Measurements from ENCODE around the gene MTARC2.
"Not testable (repeated sequence)": the region's sequence is repeated elsewhere in the genome, so short reads cannot be mapped to it uniquely, and the experiment has no call there.

The MTARC2 gene

GRCh38 chr1:220708936-220709801, 39.0 kb upstream of the MTARC2 start:
- Histone ChIP-seq H3K36me3 (ENCODE audit: control insufficient read depth, insufficient read depth, low read length) (no peaks in the 10 kb centered on the region), H3K27me3 (replicated peaks; ENCODE audit: control insufficient read depth, insufficient read depth, low read length) (no peaks in the 10 kb centered on the region), H3K4me3 (replicated peaks; ENCODE audit: low read depth, low read length) (no peak overlapping the region)
- TF ChIP-seq, protein P1, sequence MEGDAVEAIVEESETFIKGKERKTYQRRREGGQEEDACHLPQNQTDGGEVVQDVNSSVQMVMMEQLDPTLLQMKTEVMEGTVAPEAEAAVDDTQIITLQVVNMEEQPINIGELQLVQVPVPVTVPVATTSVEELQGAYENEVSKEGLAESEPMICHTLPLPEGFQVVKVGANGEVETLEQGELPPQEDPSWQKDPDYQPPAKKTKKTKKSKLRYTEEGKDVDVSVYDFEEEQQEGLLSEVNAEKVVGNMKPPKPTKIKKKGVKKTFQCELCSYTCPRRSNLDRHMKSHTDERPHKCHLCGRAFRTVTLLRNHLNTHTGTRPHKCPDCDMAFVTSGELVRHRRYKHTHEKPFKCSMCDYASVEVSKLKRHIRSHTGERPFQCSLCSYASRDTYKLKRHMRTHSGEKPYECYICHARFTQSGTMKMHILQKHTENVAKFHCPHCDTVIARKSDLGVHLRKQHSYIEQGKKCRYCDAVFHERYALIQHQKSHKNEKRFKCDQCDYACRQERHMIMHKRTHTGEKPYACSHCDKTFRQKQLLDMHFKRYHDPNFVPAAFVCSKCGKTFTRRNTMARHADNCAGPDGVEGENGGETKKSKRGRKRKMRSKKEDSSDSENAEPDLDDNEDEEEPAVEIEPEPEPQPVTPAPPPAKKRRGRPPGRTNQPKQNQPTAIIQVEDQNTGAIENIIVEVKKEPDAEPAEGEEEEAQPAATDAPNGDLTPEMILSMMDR (IDR thresholded peaks at IDR 0.05; ENCODE audit: insufficient read depth, low read length, poor library complexity, severe bottlenecking), result no peak
- no peak for DNase-seq (ENCODE audit: extremely low read depth, insufficient read length)

GRCh38 chr1:220710333-220710732, 37.8 kb upstream of the MTARC2 start:
- no peak for DNase-seq (ENCODE audit: extremely low read depth, insufficient read length)
- no peaks in the 10 kb centered on the region for H3K36me3 ChIP-seq (ENCODE audit: control insufficient read depth, insufficient read depth, low read length)
- no peak overlapping the region for H3K4me3 ChIP-seq (replicated peaks; ENCODE audit: low read depth, low read length)
- TF ChIP-seq, protein P1 (IDR thresholded peaks at IDR 0.05; ENCODE audit: insufficient read depth, low read length, poor library complexity, severe bottlenecking), result no peak
- H3K27me3 ChIP-seq (replicated peaks; ENCODE audit: control insufficient read depth, insufficient read depth, low read length), result no peaks in the 10 kb centered on the region

DNA sequence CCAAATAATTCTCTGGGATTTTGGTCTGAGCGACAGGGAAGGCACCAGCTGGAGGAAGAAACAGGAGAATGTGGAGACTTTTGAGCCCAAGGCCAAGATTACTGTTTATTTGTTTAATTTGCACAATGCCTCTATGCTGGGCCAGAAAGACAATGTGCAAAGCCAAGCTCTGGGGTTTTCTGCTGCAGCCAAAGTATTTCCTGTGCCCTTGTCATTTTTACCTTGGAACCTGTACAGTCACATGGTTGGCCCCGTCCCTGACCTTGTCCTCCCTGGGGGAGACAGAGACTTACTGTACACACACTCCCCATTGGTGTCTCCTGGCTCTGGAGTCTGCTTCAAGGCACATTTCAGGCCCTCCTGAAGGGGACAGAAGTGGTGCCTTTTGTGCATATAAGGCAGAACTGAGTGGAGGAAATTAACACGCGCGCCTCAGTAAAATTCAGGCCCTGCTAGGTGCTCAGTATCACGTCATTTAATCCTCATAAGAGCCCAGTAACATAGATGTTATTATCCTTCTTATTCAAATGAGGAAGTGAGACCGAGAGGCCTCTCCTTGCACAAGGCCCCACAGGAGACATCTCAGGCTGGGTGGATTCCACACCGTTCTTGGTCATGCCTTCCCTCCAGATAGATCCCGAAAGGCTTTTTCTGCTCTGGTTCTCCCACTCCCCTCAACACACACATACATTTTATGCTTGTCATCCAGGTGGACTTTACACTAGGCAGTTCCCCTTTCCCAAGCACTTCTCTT, 36.9 kb upstream of the MTARC2 start:
- Histone ChIP-seq H3K36me3 (ENCODE audit: control insufficient read depth, insufficient read depth, low read length) (no peaks in the 10 kb centered on the region), H3K27me3 (replicated peaks; ENCODE audit: control insufficient read depth, insufficient read depth, low read length) (no peaks in the 10 kb centered on the region), H3K4me3 (replicated peaks; ENCODE audit: low read depth, low read length) (no peak overlapping the region)
- DNase-seq (ENCODE audit: extremely low read depth, insufficient read length), result peak; percentile 44
- TF ChIP-seq, protein P1 (IDR thresholded peaks at IDR 0.05; ENCODE audit: insufficient read depth, low read length, poor library complexity, severe bottlenecking), result no peak

GRCh38 chr1:220715986-220716385, 32.1 kb upstream of the MTARC2 start:
- H3K4me3 ChIP-seq (replicated peaks; ENCODE audit: low read depth, low read length); H3K27me3 ChIP-seq (replicated peaks; ENCODE audit: control insufficient read depth, insufficient read depth, low read length); DNase-seq (ENCODE audit: extremely low read depth, insufficient read length); H3K36me3 ChIP-seq (ENCODE audit: control insufficient read depth, insufficient read depth, low read length): not testable (repeated sequence)

DNA sequence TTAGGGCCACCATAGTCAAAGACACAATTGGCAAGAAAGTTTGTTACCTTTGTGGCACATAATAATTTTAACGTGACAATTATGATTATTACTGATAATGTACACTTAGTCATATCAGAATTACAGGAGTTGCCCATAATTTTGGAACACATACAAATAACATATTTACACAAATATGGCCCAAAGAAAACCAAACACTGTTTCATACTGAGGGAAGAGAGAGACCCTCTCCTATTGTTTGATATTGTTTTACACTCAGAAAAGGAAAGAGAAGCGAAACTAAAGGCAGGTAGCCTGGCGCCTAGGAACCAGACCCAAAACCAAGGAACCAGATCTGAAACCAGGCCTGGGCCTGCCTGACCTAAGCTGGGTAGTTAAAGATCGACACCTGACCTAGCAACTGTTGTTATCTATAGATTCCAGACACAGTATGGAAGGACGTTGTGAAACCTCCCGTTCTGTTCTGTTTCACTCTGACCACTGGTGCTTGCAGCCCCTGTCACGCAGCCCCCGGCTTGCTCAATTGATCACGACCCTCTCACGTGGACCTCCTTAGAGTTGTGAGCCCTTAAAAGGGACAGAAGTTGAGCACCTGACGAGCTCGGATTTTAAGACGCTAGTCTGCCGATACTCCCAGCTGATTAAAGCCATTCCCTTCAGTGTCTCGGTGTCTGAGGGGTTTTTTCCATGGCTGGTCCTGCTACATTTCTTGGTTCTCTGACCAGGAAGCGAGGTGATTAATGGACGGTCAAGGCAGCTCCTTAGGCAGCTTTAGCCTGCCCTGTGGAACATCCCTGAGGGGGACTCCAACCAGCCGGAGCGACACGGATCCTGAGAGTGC, 30.1 kb upstream of the MTARC2 start:
- TF ChIP-seq, protein P1 (IDR thresholded peaks at IDR 0.05; ENCODE audit: insufficient read depth, low read length, poor library complexity, severe bottlenecking), result no peak
- no peak for DNase-seq (ENCODE audit: extremely low read depth, insufficient read length)
- H3K27me3 ChIP-seq (replicated peaks; ENCODE audit: control insufficient read depth, insufficient read depth, low read length), result no peaks in the 10 kb centered on the region
- H3K4me3 ChIP-seq (replicated peaks; ENCODE audit: low read depth, low read length), result no peak overlapping the region
- no peaks in the 10 kb centered on the region for H3K36me3 ChIP-seq (ENCODE audit: control insufficient read depth, insufficient read depth, low read length)

DNA sequence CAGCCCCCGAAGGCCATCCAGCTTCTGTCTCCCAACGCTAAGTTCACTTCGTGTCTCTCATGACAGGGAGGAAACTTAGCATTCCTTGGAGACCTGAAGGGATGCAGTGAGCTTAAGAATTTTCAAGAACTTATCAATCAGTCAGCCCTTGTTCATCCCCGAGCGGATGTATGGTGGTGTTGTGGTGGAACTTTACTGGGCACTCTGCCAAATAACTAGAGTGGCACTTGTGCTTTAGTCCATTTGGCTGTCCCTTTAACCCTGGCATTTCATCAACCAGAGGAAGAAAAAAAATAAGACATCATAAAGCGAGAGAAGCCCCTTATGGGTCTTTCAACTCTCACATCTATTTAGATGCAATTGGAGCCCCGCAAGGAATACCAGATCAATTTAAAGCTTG, 26.9 kb upstream of the MTARC2 start:
- H3K36me3 ChIP-seq (ENCODE audit: control insufficient read depth, insufficient read depth, low read length); DNase-seq (ENCODE audit: extremely low read depth, insufficient read length); H3K4me3 ChIP-seq (replicated peaks; ENCODE audit: low read depth, low read length); H3K27me3 ChIP-seq (replicated peaks; ENCODE audit: control insufficient read depth, insufficient read depth, low read length): not testable (repeated sequence)
